Activated CD4-positive, CD25-positive, alpha-beta regulatory T cell treated with anti-CD3 and anti-CD28 coated beads, Interleukin-2, amount 50 U/mL, for 72 hours (primary cell): ENCODE data around the gene SORT1.
"Not testable (repeated sequence)": the region's sequence is repeated elsewhere in the genome, so short reads cannot be mapped to it uniquely, and the experiment has no call there.

ENCODE experiments used
- DNase-seq: peaks from one replicate; pipeline ENCODE4 v3.0.0; 2021

SORT1 gene

GRCh38 chr1:109373696-109374095, 24.0 kb downstream of the SORT1 start:
- not testable (repeated sequence) for DNase-seq

- DNase-seq, result no peak
Measured at GRCh38 chr1:109373126-109373525, 24.6 kb downstream of the SORT1 start.

- no peak for DNase-seq
Measured at GRCh38 chr1:109372281-109372680, 25.4 kb downstream of the SORT1 start.

- no peak for DNase-seq
Measured at GRCh38 chr1:109371341-109371739, 26.4 kb downstream of the SORT1 start.

GRCh38 chr1:109370712-109371340, 26.9 kb downstream of the SORT1 start:
- DNase-seq, result no peak

- DNase-seq, result no peak
Measured at GRCh38 chr1:109369167-109369746, 28.5 kb downstream of the SORT1 start.

- DNase-seq, result no peak
Measured at GRCh38 chr1:109368464-109368863, 29.3 kb downstream of the SORT1 start.

- no peak for DNase-seq
Measured at GRCh38 chr1:109367626-109368025, 30.1 kb downstream of the SORT1 start.

- no peak for DNase-seq
Measured at GRCh38 chr1:109365642-109366204, 32.0 kb downstream of the SORT1 start.

GRCh38 chr1:109361649-109362048, 36.1 kb downstream of the SORT1 start:
- no peak for DNase-seq

- DNase-seq, result no peak
Measured at GRCh38 chr1:109361069-109361468, 36.6 kb downstream of the SORT1 start.

GRCh38 chr1:109357616-109358015, 40.1 kb downstream of the SORT1 start:
- DNase-seq, result no peak

- no peak for DNase-seq
Measured at GRCh38 chr1:109356915-109357314, 40.8 kb downstream of the SORT1 start.

- no peak for DNase-seq
Measured at GRCh38 chr1:109356505-109356904, 41.2 kb downstream of the SORT1 start.

- no peak for DNase-seq
Measured at GRCh38 chr1:109354929-109355328, 42.8 kb downstream of the SORT1 start.

- DNase-seq, result no peak
Measured at GRCh38 chr1:109351457-109351856, 46.3 kb downstream of the SORT1 start.

GRCh38 chr1:109350655-109351054, 47.1 kb downstream of the SORT1 start:
- DNase-seq, result no peak

GRCh38 chr1:109350182-109350581, 47.5 kb downstream of the SORT1 start:
- no peak for DNase-seq

GRCh38 chr1:109347511-109347910, 50.2 kb downstream of the SORT1 start:
- no peak for DNase-seq

- DNase-seq, result no peak
Measured at GRCh38 chr1:109341944-109342930, 55.5 kb downstream of the SORT1 start.

GRCh38 chr1:109338608-109339007, 59.1 kb downstream of the SORT1 start:
- DNase-seq, result no peak

GRCh38 chr1:109338091-109338490, 59.6 kb downstream of the SORT1 start:
- no peak for DNase-seq

- no peak for DNase-seq
Measured at GRCh38 chr1:109335091-109335490, 62.6 kb downstream of the SORT1 start.
